Adrenal gland (tissue), 12 donors: ENCODE results near the gene NUDT3. TPM values are rescaled to one million over a fixed set of nuclear protein-coding genes. Genes with fewer than 3 reads are reported as not detected.
A peak's percentile ranks its signal among the peaks of the same experiment; 100 is the strongest.

Source experiments
- DNase-seq, 7 donors: peaks; one replicate each; pipeline ENCODE4 v3.0.0-alpha.2; 2019 to 2020
- H3K27ac ChIP-seq, 5 donors: fragments of 200-600 bp; sonication (generic) in 4 of 5; 1 replicate in 3 of 5; 2 replicates in 2 of 5; pipeline versions ENCODE4 v1.5.1 to v1.8.0; 2016 to 2020; ENCODE audit warnings: mild to moderate bottlenecking in 1 of 5
- H3K27me3 ChIP-seq: fragments of 200-600 bp; 2 replicates; pipeline ENCODE4 v1.8.0; 2021
- H3K36me3 ChIP-seq, 2 donors: fragments of 200-600 bp; replicated peaks in 1 of 2; 1 replicate in 1 of 2; 2 replicates in 1 of 2; pipeline versions ENCODE4 v1.5.1 to v1.8.0; 2018 to 2022
- H3K4me1 ChIP-seq, 2 donors: fragments of 200-600 bp; replicated peaks in 1 of 2; 1 replicate in 1 of 2; 2 replicates in 1 of 2; pipeline versions ENCODE4 v1.5.1 to v1.8.0; 2018 to 2021
- H3K4me3 ChIP-seq, 4 donors: fragments of 200-600 bp; sonication (generic) in 3 of 4; one replicate each; pipeline ENCODE4 v1.5.1; 2016 to 2018
- H3K9me3 ChIP-seq, 3 donors: fragments of 200-600 bp; sonication (generic) in 1 of 3; replicated peaks in 1 of 3; 1 replicate in 2 of 3; 2 replicates in 1 of 3; pipeline versions ENCODE4 v1.5.1 to v1.8.0; 2016 to 2021
- POLR2A ChIP-seq, 2 donors: fragments of 450-650 bp; IDR thresholded peaks; one replicate each; pipeline ENCODE4 v1.6.1; 2017; ENCODE audit warnings: antibody characterized with exemption in 2 of 2, mild to moderate bottlenecking in 2 of 2, moderate library complexity in 1 of 2
- WGBS, 4 donors: extraction: QIAGEN DNeasy Blood & Tissue Kit in 2 of 4; methylation state at CpG; one replicate each; pipeline versions ENCODE4 v1.1.5 to v1.1.7; 2013 to 2017; 5-methylcytosine and 5-hydroxymethylcytosine counted together
- intact Hi-C, 2 donors: fragments of 100-400 bp; cut with DNase I; formaldehyde crosslinking; loops; one replicate each; pipeline versions ENCODE4 v1.14.1 to v1.15.0; 2022 to 2023
- polyA plus RNA-seq, 3 donors: library from polyadenylated mRNA; stranded (reverse); fragments of 200-250 nt in 2 of 3; fragments of 350-450 nt in 1 of 3; fragmentation: Illumina TruSeq in 1 of 3; extraction: RNeasy Lipid Tissue Mini Kit (QIAGEN cat#74804) in 1 of 3; gene quantifications; one replicate each; pipeline ENCODE4 v1.2.3, GENCODE V29; 2013 to 2014
- total RNA-seq, 9 donors: library from RNA; depleted of rRNA in 4 of 9; stranded (reverse); fragments of >200 nt in 4 of 9; fragments of 120-200 nt in 1 of 9; fragmentation: NEBNext Ultra II Directional in 1 of 9; extraction: Animal tissue kit (Norgen Biotek cat#: 25700) in 1 of 9; gene quantifications; one replicate each; pipeline versions ENCODE4 v1.1.0 to v1.2.4, GENCODE V29; 2013 to 2023
- TF ChIP-seq, protein P1 (sequence below), 6 experiments: fragments of 450-650 bp in 4 of 6; fragments of 200-600 bp in 2 of 6; sonication (generic) in 1 of 6; IDR thresholded peaks; 1 replicate in 5 of 6; 2 replicates in 1 of 6; pipeline versions ENCODE4 v1.5.1 to v1.8.0; 2016 to 2021; ENCODE audit warnings: antibody characterized with exemption in 6 of 6, mild to moderate bottlenecking in 2 of 6, moderate library complexity in 1 of 6
- donor health status: healthy with polysubstance abuse.
- donor health status: Bipolar disorder and iron deficiency.
- donor health status: DM: yes; HTN: yes; CAD: no.
- donor health status: DM: no; HTN: no; CAD: no.
- donor health status: DM: no; HTN: no; CAD: no.
- donor health status: DM: yes; HTN: yes; CAD: no.

NUDT3 gene
- total and polyA plus RNA-seq, 12 donors, result 18.2 to 56.3 (median 40.9) TPM

DNA sequence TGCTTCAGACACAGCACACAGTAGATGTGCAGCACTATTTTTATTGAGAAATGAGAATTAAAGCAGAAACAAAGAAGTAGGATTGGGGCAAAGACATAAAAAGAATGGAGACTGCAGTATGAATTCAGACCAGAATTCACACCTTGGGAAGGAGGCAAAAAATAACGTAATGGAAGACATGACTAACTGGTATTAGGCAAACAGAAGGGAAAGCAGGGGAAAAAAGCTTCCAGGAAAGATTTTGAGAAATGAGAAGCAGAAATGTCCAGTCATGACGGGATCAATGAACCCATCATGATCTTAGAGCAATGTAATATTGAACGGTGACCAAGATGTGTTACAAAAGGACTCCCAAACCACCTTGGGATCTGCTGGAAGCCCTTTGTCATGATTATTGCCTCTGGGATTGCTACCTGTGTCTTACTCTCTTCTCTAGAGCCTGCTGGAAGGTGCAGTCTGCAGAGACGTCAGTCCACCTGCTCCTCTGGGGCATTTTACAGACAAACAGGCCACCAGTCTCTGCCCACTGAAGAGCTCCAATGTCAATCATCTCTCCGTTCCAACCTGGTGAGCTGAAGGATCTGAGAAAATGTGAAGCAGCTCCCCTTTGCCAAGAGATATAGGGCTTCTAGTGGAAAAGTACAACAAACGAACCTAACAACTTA, 8.7 kb downstream of the NUDT3 start:
- Histone ChIP-seq H3K27ac (peak overlapping the region; percentile 74 to 92 (median 77)), H3K4me1 (peaks cover 20 to 56% of the 10 kb centered on the region in 2 donors), H3K9me3 (no peaks in the 10 kb centered on the region), H3K36me3 (no peaks in the 10 kb centered on the region), H3K4me3 (no peak overlapping the region), H3K27me3 (no peaks in the 10 kb centered on the region)
- intact Hi-C loops, result loop anchor here in 1 of 2 donors (10.0 kb wide), 1 partner anchor 49 kb away; no protein-coding TSS in a partner anchor
- WGBS, 4 donors, result 48 to 56% (median 53%) methylated on average over 6 of the region's 6 CpGs
- peak in 3 of 7 donors; percentile 20 to 46 (median 40) for DNase-seq
- TF ChIP-seq POLR2A (IDR thresholded peaks at IDR 0.05), result no peak
- TF ChIP-seq, protein P1, sequence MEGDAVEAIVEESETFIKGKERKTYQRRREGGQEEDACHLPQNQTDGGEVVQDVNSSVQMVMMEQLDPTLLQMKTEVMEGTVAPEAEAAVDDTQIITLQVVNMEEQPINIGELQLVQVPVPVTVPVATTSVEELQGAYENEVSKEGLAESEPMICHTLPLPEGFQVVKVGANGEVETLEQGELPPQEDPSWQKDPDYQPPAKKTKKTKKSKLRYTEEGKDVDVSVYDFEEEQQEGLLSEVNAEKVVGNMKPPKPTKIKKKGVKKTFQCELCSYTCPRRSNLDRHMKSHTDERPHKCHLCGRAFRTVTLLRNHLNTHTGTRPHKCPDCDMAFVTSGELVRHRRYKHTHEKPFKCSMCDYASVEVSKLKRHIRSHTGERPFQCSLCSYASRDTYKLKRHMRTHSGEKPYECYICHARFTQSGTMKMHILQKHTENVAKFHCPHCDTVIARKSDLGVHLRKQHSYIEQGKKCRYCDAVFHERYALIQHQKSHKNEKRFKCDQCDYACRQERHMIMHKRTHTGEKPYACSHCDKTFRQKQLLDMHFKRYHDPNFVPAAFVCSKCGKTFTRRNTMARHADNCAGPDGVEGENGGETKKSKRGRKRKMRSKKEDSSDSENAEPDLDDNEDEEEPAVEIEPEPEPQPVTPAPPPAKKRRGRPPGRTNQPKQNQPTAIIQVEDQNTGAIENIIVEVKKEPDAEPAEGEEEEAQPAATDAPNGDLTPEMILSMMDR (IDR thresholded peaks at IDR 0.05), result no peak

DNA sequence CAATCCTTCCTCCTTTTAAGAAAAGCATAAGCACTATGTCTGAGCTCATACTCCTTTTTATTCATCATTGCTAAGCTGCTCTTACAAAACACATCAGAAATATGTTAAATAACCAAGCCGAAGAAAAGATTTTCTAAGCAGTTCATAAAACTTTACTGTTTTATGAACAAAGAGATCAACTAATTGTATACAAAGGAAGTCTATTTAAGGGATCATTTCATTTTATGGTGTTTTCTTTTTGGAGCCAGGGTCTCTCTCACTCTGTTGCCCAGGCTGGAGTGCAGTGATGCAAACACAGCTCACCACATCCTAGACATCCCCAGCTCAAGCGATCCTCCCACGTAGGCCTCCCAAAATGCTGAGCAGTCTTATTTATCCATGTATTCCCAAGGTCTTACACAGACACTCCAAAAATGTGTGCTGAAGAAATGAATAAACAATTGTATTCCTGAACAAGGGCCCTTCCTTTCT, 9.3 kb downstream of the NUDT3 start:
- Histone ChIP-seq H3K36me3 (no peaks in the 10 kb centered on the region), H3K4me3 (no peak overlapping the region), H3K4me1 (peaks cover 20 to 53% of the 10 kb centered on the region in 2 donors), H3K27me3 (no peaks in the 10 kb centered on the region), H3K9me3 (no peaks in the 10 kb centered on the region), H3K27ac (peak overlapping the region; percentile 35 to 92 (median 77))
- peak in 2 of 7 donors; percentile 35 to 56 for DNase-seq
- intact Hi-C loops, result loop anchor here in 1 of 2 donors (10.0 kb wide), 1 partner anchor 48 kb away; no protein-coding TSS in a partner anchor
- no peak for TF ChIP-seq POLR2A (IDR thresholded peaks at IDR 0.05)
- TF ChIP-seq, protein P1 (IDR thresholded peaks at IDR 0.05), result no peak
- WGBS, 4 donors, result 52 to 61% (median 60%) methylated on average over 3 of the region's 3 CpGs

DNA sequence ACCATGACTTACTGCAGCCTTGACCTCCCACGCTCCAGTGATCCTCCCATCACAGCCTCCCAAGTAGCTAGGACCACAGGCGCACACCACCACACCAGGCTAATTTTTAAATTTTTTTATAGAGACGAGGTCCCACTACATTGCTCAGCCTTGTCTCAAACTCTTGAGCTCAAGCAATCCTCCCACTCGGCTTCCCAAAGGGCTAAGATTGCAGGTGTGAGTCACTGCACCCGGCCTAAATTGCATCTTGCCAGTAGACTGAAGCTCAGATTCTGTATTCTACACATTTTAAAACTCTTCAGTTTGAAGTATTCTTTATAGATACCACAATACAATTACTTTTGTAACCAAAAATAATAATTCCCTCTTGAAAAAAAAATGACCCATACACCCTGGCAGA, 11.4 kb downstream of the NUDT3 start:
- Histone ChIP-seq H3K9me3 (no peaks in the 10 kb centered on the region), H3K4me3 (no peak overlapping the region), H3K27ac (no peak overlapping the region), H3K27me3 (no peaks in the 10 kb centered on the region), H3K36me3 (no peaks in the 10 kb centered on the region), H3K4me1 (peaks cover 12 to 34% of the 10 kb centered on the region in 2 donors)
- DNase-seq, result no peak
- intact Hi-C loops, result loop anchor here in 1 of 2 donors (10.0 kb wide), 1 partner anchor 46 kb away; no protein-coding TSS in a partner anchor
- WGBS, 4 donors, result 84 to 93% (median 90%) methylated on average over 5 of the region's 5 CpGs
- TF ChIP-seq POLR2A (IDR thresholded peaks at IDR 0.05), result no peak
- TF ChIP-seq, protein P1 (IDR thresholded peaks at IDR 0.05), result no peak

DNA sequence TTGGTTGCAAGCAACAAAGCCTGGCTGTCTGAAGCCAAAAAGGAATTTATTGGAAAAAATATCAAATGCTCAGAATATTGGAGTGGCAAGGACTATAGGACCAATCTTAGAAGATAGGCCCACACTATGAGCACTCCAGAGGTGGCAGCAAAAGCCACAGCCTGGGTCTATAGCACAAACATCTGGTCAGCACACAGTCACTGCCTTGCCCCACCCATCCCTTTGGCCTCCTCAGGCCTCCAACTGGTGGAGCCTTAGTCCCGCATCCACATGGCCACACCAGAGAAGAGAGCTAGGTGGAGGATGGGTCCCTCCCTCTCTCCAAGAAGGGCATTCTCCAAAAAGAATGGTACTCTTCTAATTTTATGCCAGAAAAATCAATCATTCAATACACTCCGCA, 14.0 kb downstream of the NUDT3 start:
- Histone ChIP-seq H3K4me1 (peaks cover 4 to 19% of the 10 kb centered on the region in 2 donors), H3K9me3 (no peaks in the 10 kb centered on the region)
- 94 to 100% (median 98%) methylated on average over 1 to 2 of the region's 2 CpGs for WGBS, 4 donors

More for the DNA sequence above, 14.0 kb downstream of the NUDT3 start:
- no peaks in the 10 kb centered on the region for H3K36me3 ChIP-seq
- no peak for DNase-seq
- H3K27me3 ChIP-seq, result no peaks in the 10 kb centered on the region
- no peak overlapping the region for H3K4me3 ChIP-seq
- intact Hi-C loops, result no loop called here
- TF ChIP-seq POLR2A (IDR thresholded peaks at IDR 0.05), result no peak
- TF ChIP-seq, protein P1 (IDR thresholded peaks at IDR 0.05), result no peak
- no peak overlapping the region for H3K27ac ChIP-seq
